NCI-H1417 (cell line): ENCODE data around the gene PALLD.

Experiments used
- DNase-seq, 3 experiments: peaks; one replicate each; lab custom pipeline; 2025; lab: John Stamatoyannopoulos, UW

The PALLD gene

DNA sequence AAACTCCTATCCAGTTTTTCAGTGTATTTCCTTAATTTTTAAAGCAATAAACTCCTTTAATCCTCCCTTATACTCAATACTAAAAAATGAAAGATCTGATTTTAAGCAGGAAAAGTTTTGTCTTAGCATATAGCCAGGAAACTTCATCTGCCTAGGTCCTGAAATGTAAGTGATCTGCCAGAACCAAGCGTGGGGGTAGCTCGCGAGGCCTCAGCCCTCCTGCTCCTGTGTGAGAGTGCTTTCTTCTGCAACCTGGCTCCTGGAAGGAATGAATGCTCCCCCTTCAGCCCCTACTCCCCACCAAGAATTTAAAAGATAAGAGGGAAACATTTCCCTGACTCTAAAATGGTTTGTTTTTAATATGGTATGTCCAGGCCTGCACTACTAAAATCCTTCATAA is 353.1 kb downstream of the PALLD start:
- no peak for DNase-seq

DNA sequence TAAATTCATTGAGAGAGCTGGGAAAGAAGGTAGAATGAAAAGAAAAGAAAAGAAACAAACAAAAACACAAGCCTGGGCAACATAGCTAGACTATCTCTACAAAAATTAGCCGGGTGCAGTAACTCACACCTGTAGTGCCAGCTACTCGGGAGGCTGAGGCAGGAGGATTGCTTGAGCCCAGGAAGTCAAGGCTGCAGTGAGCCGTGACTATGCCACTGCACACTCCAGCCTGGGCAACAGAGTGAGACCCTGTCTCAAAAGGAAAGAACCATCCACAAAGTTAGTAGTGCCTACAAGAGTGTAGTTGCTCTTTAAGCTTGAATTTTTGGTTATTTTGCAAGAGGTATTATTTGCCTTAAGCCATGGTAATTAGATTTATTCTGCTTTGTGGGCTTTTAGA is 355.5 kb downstream of the PALLD start:
- DNase-seq: no peak

DNA sequence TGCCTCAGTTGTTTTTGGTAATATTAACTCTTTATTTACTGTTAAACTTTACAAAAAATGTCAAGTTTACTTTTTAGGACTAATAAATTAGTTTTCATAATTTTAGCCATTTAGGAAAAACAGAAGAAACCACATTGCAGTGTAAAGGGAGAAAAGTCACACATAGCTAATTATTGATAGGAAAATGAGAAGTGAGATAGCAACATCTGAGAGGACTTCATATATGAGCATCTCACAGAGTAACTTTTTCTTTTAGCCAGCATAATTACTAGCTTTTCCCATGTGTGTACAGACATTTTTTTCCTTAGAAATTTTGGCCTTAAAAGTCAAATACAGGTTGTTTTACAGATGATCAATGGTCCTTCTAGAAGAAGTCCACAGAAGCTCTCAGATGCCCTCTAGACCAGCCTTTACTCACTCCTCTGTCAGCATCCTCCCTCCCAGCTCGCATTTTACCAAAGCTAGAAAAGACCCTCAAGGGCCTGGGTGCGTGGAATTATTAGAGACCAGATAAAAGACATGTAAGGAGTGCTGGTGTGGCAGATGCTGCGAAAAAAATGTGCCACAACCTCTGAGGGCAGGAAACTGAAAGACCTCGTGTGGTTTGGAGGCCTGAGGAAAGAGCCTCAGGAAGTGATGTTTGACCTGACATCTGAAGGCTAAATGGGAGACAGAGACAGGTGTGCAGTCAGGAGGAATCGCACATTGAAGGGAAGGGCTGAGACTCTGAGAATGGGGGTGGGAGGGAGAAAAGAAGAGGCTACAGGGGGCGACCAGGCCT is 356.3 kb downstream of the PALLD start:
- no peak for DNase-seq

DNA sequence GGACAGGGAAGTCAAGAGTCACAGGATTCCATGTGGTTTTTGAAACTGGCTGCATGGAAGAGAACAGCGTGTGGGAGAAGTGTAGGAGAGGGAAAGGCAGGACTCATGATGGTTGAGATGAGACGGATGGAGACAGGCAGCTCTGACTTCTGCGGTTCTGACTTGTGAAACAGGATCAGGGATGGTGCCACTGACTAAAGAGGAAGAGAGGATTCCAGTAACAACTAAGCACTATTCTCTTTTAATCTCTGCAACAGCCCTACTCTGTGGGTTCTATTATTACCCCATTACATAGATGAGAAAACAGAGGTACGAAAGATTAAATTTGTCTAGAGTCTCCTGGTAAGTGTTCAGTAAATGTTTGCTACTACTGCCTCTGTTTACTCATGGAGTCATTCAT is 356.9 kb downstream of the PALLD start:
- DNase-seq: no peak

DNA sequence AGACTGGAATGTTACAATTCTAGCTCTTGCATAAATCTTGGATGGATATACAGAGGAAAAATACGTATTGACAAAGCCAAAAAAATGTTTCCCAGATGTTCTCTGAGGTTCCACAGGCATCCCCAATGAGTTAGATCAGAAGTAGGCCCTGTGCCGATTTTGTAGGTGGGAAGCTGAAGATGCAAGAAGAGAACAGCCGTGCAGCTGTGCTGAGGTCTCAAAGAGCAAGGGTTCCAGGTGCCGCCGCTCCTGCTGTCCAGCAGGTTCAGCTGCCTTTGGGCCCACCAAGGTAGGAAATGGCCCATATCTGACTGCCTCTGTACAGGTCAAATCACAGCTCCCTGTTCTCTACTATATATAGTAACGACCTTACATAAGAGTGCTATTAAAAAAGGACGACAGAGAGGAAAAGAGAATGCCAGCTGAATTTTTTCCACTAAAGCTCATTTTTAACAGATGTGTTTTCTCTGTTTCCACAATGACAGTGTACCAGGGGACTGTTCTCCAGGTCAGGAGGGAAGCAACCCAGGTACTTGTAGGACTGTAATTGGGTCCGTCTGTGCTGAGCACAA is 357.6 kb downstream of the PALLD start:
- no peak for DNase-seq

DNA sequence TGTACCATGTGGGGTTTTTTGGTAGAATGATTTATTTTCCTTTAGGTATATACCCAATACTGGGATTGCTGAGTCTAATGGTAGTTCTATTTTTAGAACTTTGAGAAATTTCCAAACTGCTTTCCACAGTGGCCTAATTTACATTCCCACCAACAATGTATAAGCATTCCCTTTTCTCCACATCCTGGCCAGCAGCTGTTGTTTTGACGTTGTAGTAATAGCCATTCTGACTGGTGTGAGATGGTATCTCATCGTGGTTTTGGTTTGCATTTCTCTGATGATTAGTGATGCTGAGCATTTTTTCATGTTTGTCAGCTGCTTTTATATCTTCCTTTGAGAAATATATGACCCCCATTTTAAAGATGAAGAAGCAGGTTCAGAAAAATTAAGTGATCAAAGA is 359.5 kb downstream of the PALLD start:
- DNase-seq: no peak

DNA sequence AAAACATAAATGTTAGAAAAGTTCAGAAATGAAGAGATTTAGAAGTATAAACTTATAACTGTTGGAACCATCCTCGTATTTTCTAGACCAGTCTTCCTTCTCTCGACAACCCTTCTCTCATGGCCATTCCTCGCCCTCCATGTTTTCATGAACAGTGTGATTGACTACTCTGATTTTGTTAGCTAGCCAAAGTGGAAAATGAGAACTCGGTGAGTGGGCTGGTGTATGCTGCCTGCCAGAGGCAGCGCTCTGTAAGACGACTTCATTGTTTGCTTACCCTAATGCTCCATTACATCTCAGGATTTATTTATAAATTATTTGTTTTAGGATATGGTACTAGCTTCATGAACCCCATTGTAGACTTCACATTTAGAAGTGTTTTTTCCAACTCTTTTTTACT is 360.2 kb downstream of the PALLD start:
- no peak for DNase-seq

DNA sequence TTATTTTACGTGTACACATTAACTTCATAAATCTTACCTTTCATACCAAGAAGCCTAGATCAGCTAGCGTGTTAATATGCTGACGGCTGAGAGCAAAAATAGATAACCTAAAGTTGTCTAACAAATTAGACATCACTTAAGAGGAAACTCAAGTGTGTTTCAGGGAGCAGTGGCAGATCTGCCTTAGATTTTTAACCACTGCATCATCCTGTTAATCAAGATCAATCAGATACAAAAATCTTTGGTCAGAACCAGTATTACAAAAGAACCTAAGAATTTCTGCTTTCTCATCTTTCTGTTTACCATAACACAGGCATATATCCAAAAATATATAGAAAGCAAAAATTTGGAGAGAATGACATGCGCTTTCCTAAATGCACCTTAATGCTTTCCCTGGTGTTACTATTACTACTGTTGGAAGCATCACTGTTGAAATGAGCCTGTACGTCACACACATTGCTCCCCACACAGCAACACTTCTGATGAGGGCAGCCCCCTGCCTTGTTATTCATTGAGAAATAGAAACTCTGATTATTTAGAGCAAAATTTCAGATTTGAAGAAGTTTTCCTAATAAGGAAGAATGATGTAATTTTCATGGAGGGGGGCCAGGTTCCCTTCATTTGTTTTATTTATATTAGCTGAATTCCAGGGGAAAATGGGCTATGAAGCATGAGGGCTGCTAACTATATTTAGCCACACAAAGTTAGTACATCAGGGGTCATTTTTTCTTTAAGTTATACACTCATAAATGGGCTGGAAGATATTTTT is 360.9 kb downstream of the PALLD start:
- no peak for DNase-seq

DNA sequence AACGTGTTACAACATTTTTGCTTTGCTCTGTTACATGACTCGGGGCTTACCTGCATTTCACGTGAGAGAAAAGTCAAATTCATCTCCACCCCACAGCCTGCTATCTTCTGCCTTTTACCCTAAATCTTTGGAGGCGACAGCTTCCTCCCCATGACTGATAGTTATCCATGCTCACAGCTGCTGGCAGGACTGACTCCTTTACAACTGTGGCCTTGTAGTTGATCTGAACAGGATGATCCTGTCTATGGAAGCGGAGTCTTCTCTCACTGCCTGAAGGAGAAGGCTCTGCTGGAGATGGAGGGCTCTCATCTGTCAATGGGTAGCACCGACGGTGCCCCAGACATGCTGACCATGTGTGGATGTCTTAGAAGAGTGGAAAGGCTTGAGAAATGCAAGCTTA is 362.2 kb downstream of the PALLD start:
- DNase-seq: no peak

DNA sequence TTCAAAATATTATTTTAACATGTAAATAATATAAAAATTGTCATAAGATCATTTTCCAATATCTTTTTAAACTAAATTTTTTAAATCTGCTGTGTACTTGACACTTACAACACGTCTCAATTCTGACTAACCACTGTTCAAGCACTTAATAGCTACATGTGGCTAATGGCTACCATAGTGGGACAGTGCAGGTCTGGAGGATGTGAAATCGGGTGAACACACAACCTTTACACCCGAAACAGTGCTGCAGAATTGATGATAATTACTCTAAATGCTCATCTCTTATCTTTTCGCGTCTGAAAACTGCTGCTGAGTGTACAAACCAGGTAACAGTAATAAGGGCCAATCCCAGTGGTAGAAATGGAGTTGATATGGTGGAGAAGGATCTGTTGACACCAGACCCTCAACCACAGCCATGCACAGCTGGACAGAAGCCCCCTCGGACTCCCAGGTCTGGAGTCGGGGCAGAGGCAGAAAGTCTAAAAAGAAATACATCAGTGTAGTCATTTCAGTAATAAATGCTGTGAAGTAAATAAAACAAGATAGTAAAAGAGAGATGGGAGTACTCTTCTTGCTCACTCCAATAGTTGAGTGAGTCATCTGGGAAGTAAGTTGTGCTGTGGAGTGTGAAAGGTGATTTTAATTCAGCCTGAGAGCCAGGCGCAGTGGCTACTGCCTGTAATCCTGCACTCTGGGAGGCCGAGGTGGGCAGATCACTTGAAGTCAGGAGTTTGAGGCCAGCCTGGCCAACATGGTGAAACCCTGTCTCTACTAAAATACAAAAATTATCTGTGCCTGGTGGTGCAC is 363.2 kb downstream of the PALLD start:
- peak in 1 of 3 experiments; percentile 4 for DNase-seq

DNA sequence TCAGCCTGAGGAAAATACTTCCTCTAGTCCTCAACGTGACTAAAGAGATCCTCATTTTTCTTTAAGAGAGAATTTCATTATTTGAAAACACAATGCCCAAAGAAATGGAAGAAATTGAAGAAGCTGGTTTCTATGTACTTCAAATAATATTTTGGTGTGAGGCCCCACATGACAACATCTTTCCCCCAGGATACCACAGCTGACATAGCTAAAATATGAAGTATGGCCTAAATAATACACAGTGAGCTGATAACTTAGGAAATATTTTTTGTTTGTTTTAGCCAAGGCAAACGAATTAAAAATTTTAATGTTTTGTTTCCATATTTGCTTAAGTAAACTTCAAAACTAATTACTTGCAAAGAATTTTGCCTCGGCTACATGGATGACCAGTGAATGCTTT is 364.0 kb downstream of the PALLD start:
- DNase-seq: no peak

DNA sequence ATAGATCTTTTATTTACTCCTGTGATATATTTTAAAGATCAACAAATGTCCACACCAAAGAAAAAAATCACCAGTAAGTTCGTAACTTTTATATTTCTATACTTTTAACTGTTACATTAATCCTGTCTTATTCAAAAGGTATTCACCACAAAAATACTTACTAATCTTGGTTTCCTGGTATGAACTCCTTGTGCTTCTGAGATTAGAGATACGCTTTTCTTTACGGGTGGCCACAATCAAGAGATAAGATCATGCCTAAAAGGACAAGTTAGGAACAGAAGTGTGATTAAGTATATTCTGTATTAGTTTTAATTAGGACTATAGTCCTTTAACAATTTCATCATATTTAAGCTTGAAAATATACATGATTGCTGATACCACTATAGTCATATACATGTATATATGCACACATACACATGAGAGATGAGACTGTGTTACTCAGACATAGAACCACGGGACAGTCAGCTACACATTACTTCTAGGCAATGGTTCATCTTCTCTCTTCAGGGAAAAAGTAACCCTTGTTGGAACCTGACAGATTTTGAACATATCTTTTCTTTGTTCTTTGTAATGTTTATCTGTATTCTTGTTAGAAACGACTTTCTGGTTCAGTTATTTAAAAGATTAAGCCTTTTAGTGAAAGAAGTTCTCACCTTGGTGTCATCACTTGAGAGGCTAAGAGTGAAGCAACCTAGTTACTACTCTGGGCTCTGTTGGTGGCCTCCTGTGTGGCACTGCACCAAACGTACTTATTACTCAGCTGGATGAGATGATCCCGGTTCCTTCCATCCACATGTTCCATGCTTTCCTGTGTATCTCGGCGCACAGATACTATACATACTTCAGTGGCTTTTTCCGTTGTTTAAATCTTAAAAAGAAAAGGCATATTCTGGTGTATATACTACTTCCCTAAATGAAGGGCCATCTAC is 367.1 kb downstream of the PALLD start:
- DNase-seq: no peak

DNA sequence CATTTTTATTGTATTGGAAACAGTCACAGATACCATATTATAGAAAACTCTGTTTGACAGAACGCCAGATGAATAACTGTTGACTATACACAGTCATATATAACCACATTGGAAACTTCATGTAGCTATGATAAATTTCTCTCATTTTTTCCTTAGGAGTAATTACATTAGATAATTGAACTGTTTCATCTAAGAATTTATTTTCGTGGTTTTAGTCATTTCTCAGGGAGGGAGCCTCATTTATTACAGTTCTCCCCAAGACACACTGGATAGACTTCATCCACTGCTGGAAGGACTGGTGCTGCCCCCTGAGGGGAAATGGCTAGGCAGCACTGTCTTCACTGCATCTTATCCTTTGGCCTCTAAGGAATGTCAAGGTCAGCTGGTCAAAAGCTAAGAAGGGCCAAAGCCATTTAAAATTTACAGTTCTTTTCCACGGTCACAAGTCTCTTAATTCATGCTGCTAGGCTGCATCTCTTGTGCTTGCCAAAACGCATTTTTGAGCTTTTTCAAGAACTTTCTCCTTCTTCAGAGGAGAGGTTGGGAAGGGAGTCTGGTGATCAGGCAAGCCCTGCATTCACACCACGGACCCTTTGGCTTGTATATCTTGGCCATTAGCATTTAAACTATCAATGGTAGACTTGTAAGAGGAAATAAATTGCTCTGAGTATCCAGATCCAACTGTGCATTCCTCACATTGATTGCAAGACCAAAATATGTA is 368.1 kb downstream of the PALLD start:
- no peak for DNase-seq

DNA sequence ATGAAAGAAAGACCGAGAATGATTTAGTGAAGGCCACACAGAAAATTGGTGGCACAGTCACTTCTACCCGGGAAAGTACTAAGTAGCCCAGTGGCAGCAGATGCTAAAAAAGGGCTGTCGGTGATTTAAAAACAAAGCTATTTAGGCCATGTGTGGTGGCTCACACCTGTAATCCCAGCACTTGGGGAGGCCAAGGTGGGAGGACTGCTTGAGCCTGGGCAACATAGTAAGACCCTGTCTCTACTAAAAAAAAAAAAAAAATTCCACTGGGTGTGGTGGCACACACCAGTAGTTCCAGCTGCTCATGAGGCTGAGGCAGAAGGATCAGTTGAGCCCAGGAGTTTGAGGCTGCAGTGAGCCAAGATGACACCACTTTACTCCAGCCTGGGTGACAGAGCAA is 369.0 kb downstream of the PALLD start:
- DNase-seq: no peak

DNA sequence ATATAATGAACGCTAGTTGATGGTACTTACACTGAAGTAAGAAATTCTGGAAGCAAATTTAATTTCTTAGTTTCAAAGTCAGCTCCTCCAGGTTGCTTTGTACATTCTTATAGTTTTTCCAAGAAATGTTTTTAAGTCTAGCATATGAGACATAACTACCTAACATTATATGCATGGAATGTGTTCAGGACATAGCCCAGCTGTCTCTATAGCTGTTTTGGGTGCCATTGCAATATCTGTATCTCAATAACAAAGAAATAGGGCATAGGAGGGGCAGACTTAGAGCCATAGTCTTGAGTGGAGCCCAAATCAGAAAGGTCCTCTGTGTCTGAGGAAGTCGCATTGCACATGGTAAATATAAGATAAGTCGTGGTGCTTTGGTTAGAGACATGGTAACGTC is 369.8 kb downstream of the PALLD start:
- DNase-seq: no peak

DNA sequence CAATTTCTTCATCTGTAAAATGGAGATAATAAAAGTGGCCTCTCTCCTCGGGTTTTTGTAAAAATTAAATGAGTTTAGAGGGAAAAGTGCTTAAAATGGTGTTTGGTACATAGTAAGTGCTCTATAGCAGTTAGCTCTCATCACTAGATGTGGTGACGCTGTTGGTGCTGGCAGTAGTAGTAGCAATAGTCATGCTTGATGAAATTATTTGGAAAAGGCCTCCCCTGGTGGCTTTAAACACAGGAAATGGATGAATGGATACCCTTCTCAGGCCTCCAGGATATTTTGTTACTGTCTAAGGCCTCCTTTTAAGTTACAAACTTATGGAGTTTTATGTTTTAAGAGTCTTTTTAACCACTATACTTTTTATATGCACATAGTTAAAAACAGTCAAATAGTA is 370.3 kb downstream of the PALLD start:
- no peak for DNase-seq

DNA sequence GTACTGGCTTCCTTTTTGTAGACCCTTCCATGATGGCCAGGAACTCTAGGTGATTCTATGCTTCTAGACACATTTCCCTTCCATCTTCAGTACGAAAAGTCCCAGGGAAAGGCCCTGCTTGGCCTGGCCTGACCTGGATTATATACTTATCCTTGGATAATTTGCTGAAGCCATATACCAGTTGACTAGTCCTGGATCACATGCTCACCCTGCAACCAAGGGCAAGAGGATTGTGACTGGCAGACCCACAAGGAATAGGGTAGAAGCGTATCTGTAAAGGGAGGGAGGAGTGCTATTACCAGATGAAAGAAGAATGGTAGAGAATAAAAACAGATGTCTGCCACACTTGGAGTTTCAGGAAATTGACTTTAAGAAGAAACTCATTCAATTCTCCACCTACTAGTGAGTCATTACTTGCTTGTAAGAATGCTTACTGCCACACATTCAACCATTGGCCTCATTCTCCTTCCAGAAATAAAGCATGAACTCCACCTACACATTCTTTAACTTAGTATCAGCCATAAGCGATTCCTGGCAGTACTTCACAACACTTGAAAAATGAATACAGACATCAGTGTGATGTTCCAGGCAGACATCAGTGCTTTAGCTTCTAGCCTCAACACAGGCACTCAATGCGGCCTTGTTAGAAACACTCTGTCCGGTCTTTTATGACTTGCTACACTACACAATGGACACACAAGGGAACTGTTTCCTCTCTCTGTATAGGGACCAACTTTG is 371.4 kb downstream of the PALLD start:
- DNase-seq: no peak

DNA sequence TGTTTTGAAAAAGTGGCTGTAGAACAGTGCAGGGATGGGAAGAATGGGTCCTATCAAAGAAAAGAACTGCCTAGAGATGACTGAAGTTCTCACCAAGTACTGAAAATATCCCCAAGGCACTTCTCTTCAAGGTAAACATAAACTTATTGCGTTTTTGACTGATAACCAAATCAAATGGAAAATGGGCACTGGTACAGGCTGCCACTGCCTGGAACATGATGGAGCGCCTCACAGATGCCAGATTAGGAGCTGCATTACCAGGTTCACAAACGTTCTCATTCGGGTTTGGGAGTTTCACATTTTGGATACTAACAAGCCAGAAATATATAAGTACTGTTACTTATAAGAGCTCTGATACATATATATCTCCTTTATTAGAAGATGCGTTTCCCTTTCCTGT is 371.9 kb downstream of the PALLD start:
- DNase-seq: no peak

DNA sequence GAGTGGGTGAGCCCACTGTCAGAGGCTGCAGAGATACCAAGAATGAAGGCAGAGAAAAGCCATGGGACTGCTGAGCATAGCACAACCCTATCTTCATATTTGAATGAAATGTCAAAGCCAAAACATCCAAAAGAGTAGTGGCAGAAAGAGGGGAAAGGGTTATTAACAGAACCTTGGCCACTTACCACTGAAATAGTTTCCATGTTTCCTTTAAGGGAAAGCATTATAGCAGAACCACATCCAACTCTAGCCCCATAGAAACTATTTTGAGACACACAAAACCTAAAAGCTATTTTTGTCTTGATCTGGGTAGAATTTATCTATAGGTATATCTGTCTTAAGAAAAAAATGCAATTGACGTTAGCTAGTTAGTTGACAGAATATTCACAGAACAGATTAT is 373.2 kb downstream of the PALLD start:
- no peak for DNase-seq

DNA sequence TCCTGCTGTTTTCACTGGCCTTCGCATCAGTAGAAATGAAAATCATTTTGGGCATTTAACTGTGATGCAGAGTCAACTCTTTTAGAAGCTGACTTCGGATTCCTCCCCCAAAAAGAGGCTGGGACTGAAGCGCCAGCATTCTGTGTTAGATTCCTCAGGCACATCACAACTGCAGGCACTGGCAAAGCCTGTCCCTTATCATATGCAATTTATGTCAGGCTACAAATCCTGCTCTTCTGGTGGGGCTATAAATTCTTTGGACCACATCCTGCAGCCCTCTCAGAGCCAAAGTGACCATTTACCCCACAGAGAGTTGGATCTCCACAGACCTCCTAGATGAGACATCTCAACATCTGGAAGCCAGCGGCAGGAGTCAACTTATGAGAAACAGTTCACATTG is 374.8 kb downstream of the PALLD start:
- no peak for DNase-seq
